Fibroblast of lung (primary cell): ENCODE measurements around the gene SRPX.

Experiments
- CTCF ChIP-seq, 2 donors: IDR thresholded peaks in 1 of 2; conservative IDR thresholded peaks in 1 of 2; 1 replicate in 1 of 2; 2 replicates in 1 of 2; pipeline ENCODE4 v1.5.1; 2011 to 2012; ENCODE audit warnings: low read length in 2 of 2, control low read depth in 1 of 2, inconsistent platforms in 1 of 2, low read depth in 1 of 2, mild to moderate bottlenecking in 1 of 2
- EZH2 ChIP-seq: IDR thresholded peaks from 2 replicates; pipeline ENCODE4 v1.5.1; 2012; ENCODE audit warnings: low read length, control low read depth, mild to moderate bottlenecking; ENCODE audit errors: missing control alignments

DNA sequence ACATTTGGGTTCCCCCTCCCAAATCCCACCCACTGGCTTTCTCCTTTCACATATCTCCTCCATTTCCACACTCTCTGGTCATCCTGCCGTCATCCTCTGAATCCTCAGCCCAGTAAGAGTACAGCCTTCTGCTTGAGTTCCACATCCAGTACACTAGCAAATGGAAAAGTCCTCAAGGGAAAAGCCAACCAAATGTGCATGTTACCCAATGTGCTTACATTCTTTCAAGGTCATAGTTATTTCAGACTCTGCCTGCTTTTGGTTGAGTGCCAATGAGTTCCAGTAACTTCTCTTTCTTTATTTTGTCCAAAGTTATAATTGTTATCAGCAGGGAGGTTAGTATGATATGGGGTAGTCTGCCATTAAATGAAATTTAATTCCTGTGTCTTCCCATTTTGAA lies 78.1 kb downstream of the SRPX start:
- TF ChIP-seq CTCF (conservative IDR thresholded peaks at IDR 0.05 in 1 of 2, IDR thresholded peaks at IDR 0.05 in 1 of 2; ENCODE audit: low read depth in 1 of 2, low read length in 2 of 2): no peak
- no peak for TF ChIP-seq EZH2
